ENCODE data around the gene ALX1. TPM values are rescaled to one million over a fixed set of nuclear protein-coding genes. Genes with fewer than 3 reads are reported as not detected.

ALX1 gene
- total RNA-seq, 2 experiments from 2014 or later, result not detected

DNA sequence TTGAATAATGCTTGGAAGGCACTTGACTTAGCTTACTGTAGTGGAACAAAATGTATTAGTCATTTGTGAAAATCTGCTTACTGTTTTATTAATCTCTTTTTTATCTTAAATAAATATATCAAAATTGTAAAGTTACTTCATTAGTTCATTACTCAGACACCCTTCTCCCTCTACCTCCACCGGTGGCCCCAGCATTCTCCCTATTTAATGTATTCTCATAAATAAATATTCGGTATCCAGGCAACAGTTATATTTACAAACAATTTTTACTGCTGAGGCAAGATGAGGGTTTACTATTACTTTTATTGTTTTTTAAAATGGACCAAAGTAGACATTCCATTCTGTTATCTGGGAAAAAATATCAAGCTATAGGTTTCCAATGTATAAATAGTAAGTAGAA, 19.6 kb upstream of the ALX1 start:
- TF ChIP-seq, protein P1, sequence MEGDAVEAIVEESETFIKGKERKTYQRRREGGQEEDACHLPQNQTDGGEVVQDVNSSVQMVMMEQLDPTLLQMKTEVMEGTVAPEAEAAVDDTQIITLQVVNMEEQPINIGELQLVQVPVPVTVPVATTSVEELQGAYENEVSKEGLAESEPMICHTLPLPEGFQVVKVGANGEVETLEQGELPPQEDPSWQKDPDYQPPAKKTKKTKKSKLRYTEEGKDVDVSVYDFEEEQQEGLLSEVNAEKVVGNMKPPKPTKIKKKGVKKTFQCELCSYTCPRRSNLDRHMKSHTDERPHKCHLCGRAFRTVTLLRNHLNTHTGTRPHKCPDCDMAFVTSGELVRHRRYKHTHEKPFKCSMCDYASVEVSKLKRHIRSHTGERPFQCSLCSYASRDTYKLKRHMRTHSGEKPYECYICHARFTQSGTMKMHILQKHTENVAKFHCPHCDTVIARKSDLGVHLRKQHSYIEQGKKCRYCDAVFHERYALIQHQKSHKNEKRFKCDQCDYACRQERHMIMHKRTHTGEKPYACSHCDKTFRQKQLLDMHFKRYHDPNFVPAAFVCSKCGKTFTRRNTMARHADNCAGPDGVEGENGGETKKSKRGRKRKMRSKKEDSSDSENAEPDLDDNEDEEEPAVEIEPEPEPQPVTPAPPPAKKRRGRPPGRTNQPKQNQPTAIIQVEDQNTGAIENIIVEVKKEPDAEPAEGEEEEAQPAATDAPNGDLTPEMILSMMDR (IDR thresholded peaks at IDR 0.05), result no peak
- POLR2A ChIA-PET, result no interaction called here
- H3K4me1 Mint-ChIP-seq (ENCODE audit: low read depth), result no peaks in the 10 kb centered on the region
- H3K36me3 Mint-ChIP-seq (ENCODE audit: low read depth), result no peaks in the 10 kb centered on the region
- H3K27ac Mint-ChIP-seq, result no peak overlapping the region
- ATAC-seq, result no peak
- peaks cover 2% of the 10 kb centered on the region for H3K9me3 Mint-ChIP-seq
- intact Hi-C loops (cut with micrococcal nuclease), result no loop called here
- no peak overlapping the region for H3K4me3 Mint-ChIP-seq
- CTCF ChIA-PET, result no interaction called here
- DNase-seq, result no peak
- no peaks in the 10 kb centered on the region for H3K27me3 Mint-ChIP-seq

DNA sequence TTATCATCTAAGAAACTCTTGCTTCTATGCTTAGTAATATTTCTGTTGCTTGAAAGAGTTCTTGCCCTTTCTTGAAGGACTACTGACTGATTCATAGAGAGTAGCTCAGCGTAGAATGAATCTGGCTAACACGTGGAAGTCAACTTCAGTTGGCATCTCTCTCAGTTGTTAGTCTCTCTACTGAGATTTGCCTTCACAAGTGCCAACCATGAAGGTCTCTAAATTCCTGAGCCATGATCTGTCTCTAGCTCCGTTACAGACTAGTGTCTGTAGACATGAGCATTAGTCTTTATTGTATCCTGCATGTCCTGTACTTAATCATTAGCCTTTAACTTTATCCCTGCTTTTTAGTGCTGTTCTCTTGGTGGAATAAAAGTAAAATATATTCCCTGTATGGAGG, 19.1 kb upstream of the ALX1 start:
- TF ChIP-seq, protein P1 (IDR thresholded peaks at IDR 0.05), result no peak
- Mint-ChIP-seq H3K27me3 (no peaks in the 10 kb centered on the region), H3K4me3 (no peak overlapping the region), H3K36me3 (ENCODE audit: low read depth) (no peaks in the 10 kb centered on the region), H3K4me1 (ENCODE audit: low read depth) (no peaks in the 10 kb centered on the region), H3K9me3 (peaks cover 2% of the 10 kb centered on the region), H3K27ac (no peak overlapping the region)
- DNase-seq (no peak), ATAC-seq (no peak)
- intact Hi-C loops (cut with micrococcal nuclease), result no loop called here
- CTCF ChIA-PET, result no interaction called here
- POLR2A ChIA-PET, result no interaction called here

DNA sequence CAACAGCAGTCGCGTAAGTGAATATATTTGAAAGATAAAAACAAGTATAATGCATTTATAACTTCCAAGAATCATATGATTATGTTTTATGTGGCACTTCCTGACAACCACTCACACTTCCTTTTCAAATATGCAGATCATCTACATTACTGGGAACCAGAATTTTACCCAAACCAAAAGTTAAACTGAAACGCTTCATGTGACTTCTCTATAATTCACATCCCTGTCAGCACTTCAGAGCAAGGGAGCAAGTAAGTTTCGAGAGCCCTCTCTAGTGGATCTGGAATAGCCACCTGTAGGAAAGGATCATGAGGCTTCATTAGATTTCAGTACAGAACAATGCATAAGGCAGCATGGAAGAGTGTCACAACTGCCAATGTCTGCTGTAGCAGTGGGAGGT, 13.7 kb upstream of the ALX1 start:
- DNase-seq (no peak), ATAC-seq (no peak)
- H3K36me3 Mint-ChIP-seq (ENCODE audit: low read depth), result no peaks in the 10 kb centered on the region
- ChIA-PET CTCF (no interaction called here), POLR2A (no interaction called here)
- peaks cover 2% of the 10 kb centered on the region for H3K9me3 Mint-ChIP-seq
- TF ChIP-seq, protein P1 (IDR thresholded peaks at IDR 0.05), result no peak
- H3K27ac Mint-ChIP-seq, result no peak overlapping the region
- intact Hi-C loops (cut with micrococcal nuclease), result no loop called here
- no peaks in the 10 kb centered on the region for H3K27me3 Mint-ChIP-seq
- H3K4me3 Mint-ChIP-seq, result no peak overlapping the region
- H3K4me1 Mint-ChIP-seq (ENCODE audit: low read depth), result no peaks in the 10 kb centered on the region

DNA sequence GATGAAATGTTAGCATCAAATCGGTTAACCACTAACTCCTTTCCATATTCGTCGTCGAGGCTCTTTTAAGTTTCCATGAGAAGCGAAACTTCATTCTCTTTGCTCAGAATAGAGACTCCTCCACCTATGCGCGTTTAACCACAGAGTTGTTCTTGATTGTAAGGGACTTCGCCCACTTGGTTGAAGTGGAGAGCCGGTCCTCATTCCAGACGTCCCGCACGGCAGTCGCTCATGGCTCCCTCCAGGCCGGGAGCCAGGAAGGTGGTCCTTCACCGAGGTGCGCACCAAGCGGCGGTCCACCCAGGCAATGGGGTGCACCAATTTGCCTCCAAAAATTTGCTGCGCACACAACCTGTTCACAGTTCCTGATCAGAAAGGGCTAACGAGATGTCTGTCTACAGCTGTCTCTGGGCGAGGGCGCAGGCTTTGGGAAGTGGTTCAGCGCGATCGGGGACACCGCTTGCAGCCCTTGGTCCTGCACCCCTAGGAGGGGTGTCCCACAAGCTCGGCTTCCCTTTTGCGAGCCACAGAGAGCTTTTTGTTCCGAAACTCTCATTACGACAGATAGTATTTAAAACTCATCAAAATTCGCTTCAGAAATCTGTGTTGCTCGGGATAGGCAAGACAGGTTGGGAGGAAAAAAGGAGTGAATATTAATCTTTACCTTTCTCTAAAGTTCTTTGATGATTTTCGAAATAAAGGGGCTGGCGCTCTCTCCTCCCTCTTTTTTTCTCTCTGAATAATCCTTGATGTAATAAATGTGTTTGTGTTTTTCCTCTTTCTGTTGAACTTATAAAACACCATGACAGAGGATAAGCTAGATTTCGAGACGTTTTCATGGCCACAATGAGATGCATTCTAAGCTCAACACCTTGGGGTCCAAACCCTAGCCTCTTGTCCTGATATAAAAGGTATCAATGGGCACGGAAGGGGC, 6.4 kb upstream of the ALX1 start:
- Mint-ChIP-seq H3K27me3 (peaks cover 36% of the 10 kb centered on the region), H3K36me3 (ENCODE audit: low read depth) (peaks cover 2% of the 10 kb centered on the region), H3K4me3 (no peak overlapping the region), H3K27ac (no peak overlapping the region), H3K4me1 (ENCODE audit: low read depth) (peaks cover 3% of the 10 kb centered on the region), H3K9me3 (peaks cover 2% of the 10 kb centered on the region)
- no peak for ATAC-seq
- intact Hi-C loops (cut with micrococcal nuclease), result no loop called here
- ChIA-PET POLR2A (no interaction called here), CTCF (no interaction called here)
- DNase-seq, result no peak
- TF ChIP-seq, protein P1 (IDR thresholded peaks at IDR 0.05), result no peak

DNA sequence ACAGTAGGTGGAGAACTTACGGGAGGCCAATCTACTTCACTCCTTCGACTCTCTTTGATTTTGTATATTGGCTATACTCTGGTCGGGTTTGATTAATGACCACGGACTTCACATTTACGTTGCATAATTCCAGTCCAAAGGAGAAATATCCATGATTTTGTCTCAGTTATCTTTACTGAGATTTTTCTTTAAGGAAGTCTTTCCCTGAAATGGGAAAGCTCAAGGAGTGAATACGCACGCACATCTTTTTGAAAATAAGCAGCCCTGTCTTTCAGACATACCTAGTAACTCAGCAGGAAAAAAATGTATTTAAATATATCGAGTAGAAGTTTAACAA, 5.7 kb upstream of the ALX1 start:
- POLR2A ChIA-PET, result no interaction called here
- TF ChIP-seq, protein P1 (IDR thresholded peaks at IDR 0.05), result no peak
- Mint-ChIP-seq H3K27ac (no peak overlapping the region), H3K9me3 (peaks cover 2% of the 10 kb centered on the region), H3K36me3 (ENCODE audit: low read depth) (peaks cover 2% of the 10 kb centered on the region), H3K4me3 (no peak overlapping the region), H3K27me3 (peaks cover 40% of the 10 kb centered on the region), H3K4me1 (ENCODE audit: low read depth) (peaks cover 3% of the 10 kb centered on the region)
- no peak for ATAC-seq
- CTCF ChIA-PET, result no interaction called here
- DNase-seq, result no peak
- intact Hi-C loops (cut with micrococcal nuclease), result no loop called here
